Kidney epithelial cell (primary cell): Measurements from ENCODE around the gene UVRAG. TPM values are rescaled to one million over a fixed set of nuclear protein-coding genes. Genes with fewer than 3 reads are reported as not detected.
"Not testable (repeated sequence)": the region's sequence is repeated elsewhere in the genome, so short reads cannot be mapped to it uniquely, and the experiment has no call there.

ENCODE experiments used
- DNase-seq: peaks from one replicate; pipeline ENCODE4 v3.0.0-alpha.2; 2010; ENCODE audit warnings: low read depth
- H3K27me3 ChIP-seq: 2 replicates; pipeline ENCODE4 v1.6.0; 2011; ENCODE audit warnings: low read length; ENCODE audit not compliant: control insufficient read depth, insufficient read depth
- H3K36me3 ChIP-seq: 2 replicates; pipeline ENCODE4 v1.5.1; 2011; ENCODE audit warnings: low read length; ENCODE audit not compliant: control insufficient read depth, insufficient read depth
- H3K4me3 ChIP-seq: 2 replicates; pipeline ENCODE4 v1.5.1; 2011; ENCODE audit warnings: low read depth, mild to moderate bottlenecking, control low read depth, low read length
- total RNA-seq: library from RNA; depleted of rRNA; stranded (reverse); fragments of >200 nt; gene quantifications from 2 replicates; pipeline ENCODE4 v1.2.3, GENCODE V29; 2015
- TF ChIP-seq, protein P1 (sequence below): IDR thresholded peaks from 2 replicates; pipeline ENCODE4 v1.5.1; 2011; ENCODE audit warnings: mild to moderate bottlenecking, moderate library complexity, low read length, control low read depth, inconsistent platforms; ENCODE audit not compliant: insufficient read depth, poor library complexity, severe bottlenecking

The UVRAG gene
- total RNA-seq, 1 donor from 2014 or later, result 16.2 TPM

DNA sequence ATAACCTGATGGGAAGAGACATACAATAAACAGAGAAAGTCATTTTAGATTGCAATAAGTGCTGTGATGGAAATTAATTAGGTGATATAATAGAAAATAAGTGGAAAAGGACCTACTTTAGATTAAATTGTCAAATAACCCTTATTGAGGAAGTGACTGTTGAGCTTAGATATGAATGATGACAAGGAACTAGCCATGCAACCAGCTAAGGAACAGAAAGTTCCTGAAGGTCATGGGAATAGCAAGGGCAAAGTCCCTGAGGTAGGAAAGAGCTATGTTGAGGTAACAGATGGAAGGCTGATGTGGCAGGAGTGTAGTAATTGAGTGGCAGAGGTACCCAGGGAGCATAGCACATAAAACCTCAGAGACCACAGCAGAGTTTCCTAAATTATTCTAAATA, 256.1 kb downstream of the UVRAG start:
- Histone ChIP-seq H3K36me3 (no peaks in the 10 kb centered on the region), H3K4me3 (no peak overlapping the region), H3K27me3 (no peaks in the 10 kb centered on the region)
- TF ChIP-seq, protein P1, sequence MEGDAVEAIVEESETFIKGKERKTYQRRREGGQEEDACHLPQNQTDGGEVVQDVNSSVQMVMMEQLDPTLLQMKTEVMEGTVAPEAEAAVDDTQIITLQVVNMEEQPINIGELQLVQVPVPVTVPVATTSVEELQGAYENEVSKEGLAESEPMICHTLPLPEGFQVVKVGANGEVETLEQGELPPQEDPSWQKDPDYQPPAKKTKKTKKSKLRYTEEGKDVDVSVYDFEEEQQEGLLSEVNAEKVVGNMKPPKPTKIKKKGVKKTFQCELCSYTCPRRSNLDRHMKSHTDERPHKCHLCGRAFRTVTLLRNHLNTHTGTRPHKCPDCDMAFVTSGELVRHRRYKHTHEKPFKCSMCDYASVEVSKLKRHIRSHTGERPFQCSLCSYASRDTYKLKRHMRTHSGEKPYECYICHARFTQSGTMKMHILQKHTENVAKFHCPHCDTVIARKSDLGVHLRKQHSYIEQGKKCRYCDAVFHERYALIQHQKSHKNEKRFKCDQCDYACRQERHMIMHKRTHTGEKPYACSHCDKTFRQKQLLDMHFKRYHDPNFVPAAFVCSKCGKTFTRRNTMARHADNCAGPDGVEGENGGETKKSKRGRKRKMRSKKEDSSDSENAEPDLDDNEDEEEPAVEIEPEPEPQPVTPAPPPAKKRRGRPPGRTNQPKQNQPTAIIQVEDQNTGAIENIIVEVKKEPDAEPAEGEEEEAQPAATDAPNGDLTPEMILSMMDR, result no peak
- no peak for DNase-seq

GRCh38 chr11:76073724-76074123, 258.7 kb downstream of the UVRAG start:
- no peaks in the 10 kb centered on the region for H3K27me3 ChIP-seq
- no peak for DNase-seq
- no peak overlapping the region for H3K4me3 ChIP-seq
- H3K36me3 ChIP-seq, result no peaks in the 10 kb centered on the region
- TF ChIP-seq, protein P1, result no peak

DNA sequence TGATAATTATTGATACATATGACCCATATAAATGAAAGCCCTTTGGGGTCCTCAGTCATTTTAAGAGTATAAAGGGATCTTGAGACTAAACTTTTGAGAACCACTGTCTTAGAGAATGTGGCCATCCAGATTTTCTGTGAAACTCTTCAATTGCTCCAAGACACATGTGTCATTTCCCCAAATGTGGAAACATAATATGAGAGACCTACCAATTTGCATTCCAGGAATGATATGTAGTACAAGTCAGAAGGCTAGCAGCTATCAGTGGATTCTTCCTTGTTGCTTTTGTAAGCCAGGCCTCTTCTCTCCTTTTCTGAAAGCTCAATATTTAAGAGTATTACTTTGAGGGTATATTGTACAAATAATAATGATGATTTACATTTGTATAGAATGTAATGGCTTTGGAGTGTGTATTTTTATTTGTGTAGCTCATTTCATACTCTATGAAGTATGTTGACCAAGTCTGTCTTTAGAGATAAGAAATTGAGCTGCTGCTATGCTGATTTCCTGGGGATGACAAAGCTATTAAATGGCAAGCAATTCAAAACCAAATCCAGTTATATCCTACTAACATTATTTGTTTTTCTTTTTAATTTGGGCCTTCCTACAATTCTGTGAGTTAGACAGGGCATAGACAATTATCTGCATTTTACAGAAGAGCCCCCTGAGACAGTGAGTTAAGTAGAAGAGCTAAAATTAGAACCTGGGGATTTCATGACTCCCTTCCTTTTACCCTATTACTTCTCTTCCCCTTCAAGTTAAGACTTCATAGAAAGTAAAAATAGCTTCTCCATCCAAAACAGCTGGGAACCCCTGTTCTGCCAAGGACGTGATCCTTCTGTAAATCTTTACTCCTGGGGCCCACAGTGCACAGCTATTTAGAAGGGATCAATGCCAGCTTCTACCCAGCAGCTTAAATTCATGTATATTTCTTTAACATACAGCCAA, 259.4 kb downstream of the UVRAG start:
- DNase-seq, result no peak
- Histone ChIP-seq H3K27me3 (no peaks in the 10 kb centered on the region), H3K36me3 (no peaks in the 10 kb centered on the region), H3K4me3 (no peak overlapping the region)
- TF ChIP-seq, protein P1, result no peak

GRCh38 chr11:76075716-76076115, 260.7 kb downstream of the UVRAG start:
- Histone ChIP-seq H3K27me3 (no peaks in the 10 kb centered on the region), H3K4me3 (no peak overlapping the region), H3K36me3 (no peaks in the 10 kb centered on the region)
- TF ChIP-seq, protein P1, result no peak
- no peak for DNase-seq

- not testable (repeated sequence) for H3K4me3 ChIP-seq, H3K36me3 ChIP-seq, DNase-seq, H3K27me3 ChIP-seq
Measured at GRCh38 chr11:76076253-76076652, 261.2 kb downstream of the UVRAG start.

GRCh38 chr11:76076749-76077148, 261.7 kb downstream of the UVRAG start:
- H3K4me3 ChIP-seq, result no peak overlapping the region
- TF ChIP-seq, protein P1, result no peak
- H3K36me3 ChIP-seq, result no peaks in the 10 kb centered on the region
- DNase-seq, result no peak
- no peaks in the 10 kb centered on the region for H3K27me3 ChIP-seq
